Lung (tissue), 12 donors: Measurements from ENCODE around the gene GLI3. TPM values are rescaled to one million over a fixed set of nuclear protein-coding genes. Genes with fewer than 3 reads are reported as not detected.
A peak's percentile ranks its signal among the peaks of the same experiment; 100 is the strongest.

Source experiments
- ATAC-seq: fragments of 200-7000 bp; cut with Tn5 transposase; one replicate; pipeline ENCODE4 v1.9.1; 2020; ENCODE audit warnings: moderate number of reproducible peaks; ENCODE audit not compliant: insufficient read depth, low FRiP score
- DNase-seq, 3 donors: peaks; one replicate each; pipeline ENCODE4 v3.0.0-alpha.2; 2013 to 2017
- H3K27ac ChIP-seq, 2 donors: one replicate each; pipeline ENCODE4 v1.5.1; 2013; ENCODE audit warnings: mild to moderate bottlenecking in 2 of 2, moderate library complexity in 2 of 2, control low read depth in 1 of 2, inconsistent platforms in 1 of 2, low read depth in 1 of 2, low read length in 1 of 2
- H3K27me3 ChIP-seq, 3 donors: one replicate each; pipeline ENCODE4 v1.5.1; 2013; ENCODE audit warnings: low read length in 2 of 3; ENCODE audit not compliant: control insufficient read depth in 3 of 3, insufficient read depth in 3 of 3
- H3K36me3 ChIP-seq, 4 donors: one replicate each; pipeline ENCODE4 v1.5.1; 2013; ENCODE audit warnings: low read length in 4 of 4, mild to moderate bottlenecking in 1 of 4, moderate library complexity in 1 of 4; ENCODE audit not compliant: control insufficient read depth in 4 of 4, insufficient read depth in 4 of 4
- H3K4me1 ChIP-seq, 5 donors: one replicate each; pipeline ENCODE4 v1.5.1; 2013; ENCODE audit warnings: low read length in 5 of 5, mild to moderate bottlenecking in 2 of 5, moderate library complexity in 1 of 5; ENCODE audit not compliant: control insufficient read depth in 5 of 5, insufficient read depth in 5 of 5
- H3K4me3 ChIP-seq: one replicate; pipeline ENCODE4 v1.5.1; 2013; ENCODE audit warnings: mild to moderate bottlenecking, control low read depth, moderate library complexity
- H3K9ac ChIP-seq, 2 donors: one replicate each; pipeline ENCODE4 v1.5.1; 2013; ENCODE audit warnings: low read length in 2 of 2, control low read depth in 1 of 2; ENCODE audit not compliant: insufficient read depth in 1 of 2
- H3K9me3 ChIP-seq, 4 donors: one replicate each; pipeline ENCODE4 v1.5.1; 2013; ENCODE audit warnings: low read length in 3 of 4, mild to moderate bottlenecking in 1 of 4, moderate library complexity in 1 of 4; ENCODE audit not compliant: control insufficient read depth in 4 of 4, insufficient read depth in 3 of 4
- CTCF ChIP-seq: IDR thresholded peaks from 2 replicates; pipeline ENCODE4 v1.5.1; 2012; ENCODE audit warnings: mild to moderate bottlenecking; ENCODE audit errors: control extremely low read depth, extremely low read depth
- WGBS, 2 donors: extraction: QIAGEN DNeasy Blood & Tissue Kit; methylation state at CpG; one replicate each; pipeline ENCODE4 v1.1.7; 2013; 5-methylcytosine and 5-hydroxymethylcytosine counted together
- polyA plus RNA-seq, 2 donors: library from polyadenylated mRNA; stranded (reverse); fragments of 200-250 nt; gene quantifications; one replicate each; pipeline ENCODE4 v1.2.1, GENCODE V29; 2013
- total RNA-seq, 2 donors: library from RNA; depleted of rRNA in 1 of 2; stranded (reverse); fragments of >200 nt in 1 of 2; gene quantifications; one replicate each; pipeline ENCODE4 v1.2.1, GENCODE V29; 2014 to 2021
- donor health status: control.
- donor health status: control.
- donor health status: Bipolar disorder and iron deficiency.
- donor health status: healthy.
- donor health status: DM: yes; HTN: yes; CAD: no.

Gene GLI3
- total and polyA plus RNA-seq, 4 donors = 2.0 to 23.4 (median 10.3) TPM

- WGBS, 2 donors = 91 to 96% methylated on average over 3 of the region's 3 CpGs
- ATAC-seq (no peak), DNase-seq (peak in 1 of 3 donors; percentile 43)
- H3K27me3 ChIP-seq = no peaks in the 10 kb centered on the region
- no peaks in the 10 kb centered on the region for H3K9me3 ChIP-seq
- no peak overlapping the region for H3K27ac ChIP-seq
- TF ChIP-seq CTCF = no peak
- H3K9ac ChIP-seq = no peak overlapping the region
- no peak overlapping the region for H3K4me3 ChIP-seq
- H3K4me1 ChIP-seq = peaks cover 0 to 20% (median 6%) of the 10 kb centered on the region in 5 donors
- H3K36me3 ChIP-seq = no peaks in the 10 kb centered on the region
Observed at GRCh38 chr7:41925946-41926345, 311.1 kb downstream of the GLI3 start.

- ATAC-seq = no peak
- 83 to 90% methylated on average over 9 of the region's 9 CpGs for WGBS, 2 donors
Observed at GRCh38 chr7:41924796-41925195, 312.2 kb downstream of the GLI3 start.

GRCh38 chr7:41922373-41922772, 314.6 kb downstream of the GLI3 start:
- Histone ChIP-seq H3K9ac (no peak overlapping the region), H3K4me1 (peaks cover 0 to 14% (median 6%) of the 10 kb centered on the region in 5 donors), H3K36me3 (no peaks in the 10 kb centered on the region), H3K4me3 (no peak overlapping the region), H3K27me3 (no peaks in the 10 kb centered on the region), H3K9me3 (no peaks in the 10 kb centered on the region), H3K27ac (no peak overlapping the region)
- TF ChIP-seq CTCF = no peak
- WGBS, 2 donors = 65 to 79% methylated on average over 2 of the region's 2 CpGs
- DNase-seq (no peak), ATAC-seq (no peak)

More at GRCh38 chr7:41924796-41925195, 312.2 kb downstream of the GLI3 start:
- Histone ChIP-seq H3K9ac (no peak overlapping the region), H3K27me3 (no peaks in the 10 kb centered on the region), H3K4me3 (no peak overlapping the region), H3K36me3 (no peaks in the 10 kb centered on the region), H3K27ac (no peak overlapping the region), H3K4me1 (peaks cover 0 to 21% (median 6%) of the 10 kb centered on the region in 5 donors), H3K9me3 (no peaks in the 10 kb centered on the region)
- no peak for TF ChIP-seq CTCF
- no peak for DNase-seq

- H3K36me3 ChIP-seq = no peaks in the 10 kb centered on the region
- peaks cover 0 to 14% (median 6%) of the 10 kb centered on the region in 5 donors for H3K4me1 ChIP-seq
- H3K9me3 ChIP-seq = no peaks in the 10 kb centered on the region
- H3K9ac ChIP-seq = no peak overlapping the region
- WGBS, 2 donors = 64 to 82% methylated on average over 3 of the region's 3 CpGs
- ATAC-seq (peak; percentile 67), DNase-seq (peak in 2 of 3 donors; percentile 29 to 51)
- no peaks in the 10 kb centered on the region for H3K27me3 ChIP-seq
- H3K4me3 ChIP-seq = no peak overlapping the region
- no peak overlapping the region for H3K27ac ChIP-seq
- no peak for TF ChIP-seq CTCF
Observed at GRCh38 chr7:41921453-41921981, 315.5 kb downstream of the GLI3 start.
